MM.1S (cell line): ENCODE data around the gene ENPP3.
A peak's percentile ranks its signal among the peaks of the same experiment; 100 is the strongest.

Experiments used
- DNase-seq: peaks from one replicate; pipeline ENCODE4 v3.0.0-alpha.2; 2015
- H2AFZ ChIP-seq: fragments of 300-600 bp; sonication (generic); 2 replicates; pipeline ENCODE4 v1.6.0; 2016; ENCODE audit warnings: antibody characterized with exemption, low read length
- H3F3A ChIP-seq: fragments of 300-600 bp; sonication (generic); 2 replicates; pipeline ENCODE4 v1.6.1; 2016; ENCODE audit warnings: mild to moderate bottlenecking, antibody characterized with exemption, low read length, moderate library complexity, mixed read lengths; ENCODE audit not compliant: insufficient read depth
- H3K27ac ChIP-seq: fragments of 300-600 bp; sonication (generic); 2 replicates; pipeline ENCODE4 v1.5.1; 2016; ENCODE audit warnings: mild to moderate bottlenecking, low read length
- H3K27me3 ChIP-seq: fragments of 300-600 bp; sonication (generic); replicated peaks from 2 replicates; pipeline ENCODE4 v1.6.0; 2016; ENCODE audit warnings: low read length; ENCODE audit not compliant: insufficient read depth
- H3K36me3 ChIP-seq: fragments of 300-600 bp; sonication (generic); replicated peaks from 2 replicates; pipeline ENCODE4 v1.6.1; 2016; ENCODE audit warnings: mild to moderate bottlenecking, low read length, mixed read lengths; ENCODE audit not compliant: insufficient read depth
- H3K4me1 ChIP-seq: fragments of 300-600 bp; sonication (generic); 2 replicates; pipeline ENCODE4 v1.6.1; 2016; ENCODE audit warnings: low read length, mixed read lengths
- H3K4me2 ChIP-seq: fragments of 300-600 bp; sonication (generic); 2 replicates; pipeline ENCODE4 v1.6.0; 2016; ENCODE audit warnings: low read depth, low read length
- H3K4me3 ChIP-seq: fragments of 300-600 bp; sonication (generic); 2 replicates; pipeline ENCODE4 v1.5.1; 2016; ENCODE audit warnings: low read length, mixed read lengths
- H3K79me2 ChIP-seq: fragments of 300-600 bp; sonication (generic); 2 replicates; pipeline ENCODE4 v1.6.1; 2016; ENCODE audit warnings: mixed run types, low read length, mixed read lengths
- H3K9ac ChIP-seq: fragments of 300-600 bp; sonication (generic); 2 replicates; pipeline ENCODE4 v1.6.1; 2016; ENCODE audit warnings: low read length, mixed read lengths
- H3K9me2 ChIP-seq: fragments of 300-600 bp; sonication (generic); replicated peaks from 2 replicates; pipeline ENCODE4 v1.6.1; 2016; ENCODE audit warnings: mild to moderate bottlenecking, low read length, mixed read lengths; ENCODE audit not compliant: insufficient read depth
- H3K9me3 ChIP-seq: fragments of 300-600 bp; sonication (generic); replicated peaks from 2 replicates; pipeline ENCODE4 v1.6.1; 2016; ENCODE audit warnings: mild to moderate bottlenecking, low read length, mixed read lengths; ENCODE audit not compliant: insufficient read depth
- H4K20me1 ChIP-seq: fragments of 300-600 bp; sonication (generic); 2 replicates; pipeline ENCODE4 v1.6.1; 2016; ENCODE audit warnings: mild to moderate bottlenecking, low read length, moderate library complexity, mixed read lengths; ENCODE audit not compliant: insufficient read depth
- CTCF ChIP-seq: fragments of 300-600 bp; sonication (generic); IDR thresholded peaks from 2 replicates; pipeline ENCODE4 v1.5.1; 2016; ENCODE audit warnings: antibody characterized with exemption, low read length, mixed read lengths
- EZH2 ChIP-seq: fragments of 300-600 bp; sonication (generic); optimal IDR thresholded peaks from 2 replicates; pipeline ENCODE3; 2017; ENCODE audit warnings: low read depth, mild to moderate bottlenecking, antibody characterized with exemption, low read length, mixed read lengths
- EZH2phosphoT487 ChIP-seq: fragments of 300-600 bp; sonication (generic); IDR thresholded peaks from 2 replicates; pipeline ENCODE4 v1.6.1; 2018; ENCODE audit warnings: antibody characterized with exemption, low read length

The ENPP3 gene

DNA sequence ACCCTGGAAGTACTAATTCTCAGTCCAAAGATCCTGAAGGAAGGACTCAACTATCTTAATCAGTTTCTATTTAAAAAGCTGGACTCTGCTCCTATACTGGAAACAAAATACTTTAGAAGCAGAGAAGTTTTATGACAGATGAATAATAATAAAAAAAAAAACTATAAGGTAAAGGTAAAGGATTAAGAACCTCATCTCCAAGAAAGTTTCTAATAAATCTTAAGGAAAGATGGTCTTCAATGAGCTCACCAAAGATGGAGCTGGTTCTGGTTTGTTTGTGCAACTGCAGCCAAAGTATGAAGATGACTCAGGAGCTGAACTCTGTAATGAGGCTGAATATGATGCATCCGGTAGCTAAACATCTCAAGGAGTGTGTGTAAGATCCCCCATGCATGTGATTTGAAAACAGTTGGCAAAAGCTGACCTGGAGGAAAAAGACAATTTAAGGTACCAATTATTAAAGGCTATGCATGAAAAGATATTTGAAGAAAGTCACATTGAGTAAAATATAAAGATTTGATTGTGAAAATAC lies 34.3 kb upstream of the ENPP3 start:
- Histone ChIP-seq H3K9me2 (no peaks in the 10 kb centered on the region), H3K36me3 (peaks cover 20% of the 10 kb centered on the region), H4K20me1 (no peaks in the 10 kb centered on the region), H3K4me2 (no peak overlapping the region), H3K4me3 (no peak overlapping the region), H3K9ac (no peak overlapping the region), H3K9me3 (no peaks in the 10 kb centered on the region), H3F3A (no peaks in the 10 kb centered on the region), H3K79me2 (no peaks in the 10 kb centered on the region), H2AFZ (no peak overlapping the region), H3K4me1 (no peaks in the 10 kb centered on the region), H3K27me3 (no peaks in the 10 kb centered on the region), H3K27ac (no peak overlapping the region)
- DNase-seq: no peak
- TF ChIP-seq EZH2phosphoT487: no peak
- no peak for TF ChIP-seq CTCF
- TF ChIP-seq EZH2: no peak

DNA sequence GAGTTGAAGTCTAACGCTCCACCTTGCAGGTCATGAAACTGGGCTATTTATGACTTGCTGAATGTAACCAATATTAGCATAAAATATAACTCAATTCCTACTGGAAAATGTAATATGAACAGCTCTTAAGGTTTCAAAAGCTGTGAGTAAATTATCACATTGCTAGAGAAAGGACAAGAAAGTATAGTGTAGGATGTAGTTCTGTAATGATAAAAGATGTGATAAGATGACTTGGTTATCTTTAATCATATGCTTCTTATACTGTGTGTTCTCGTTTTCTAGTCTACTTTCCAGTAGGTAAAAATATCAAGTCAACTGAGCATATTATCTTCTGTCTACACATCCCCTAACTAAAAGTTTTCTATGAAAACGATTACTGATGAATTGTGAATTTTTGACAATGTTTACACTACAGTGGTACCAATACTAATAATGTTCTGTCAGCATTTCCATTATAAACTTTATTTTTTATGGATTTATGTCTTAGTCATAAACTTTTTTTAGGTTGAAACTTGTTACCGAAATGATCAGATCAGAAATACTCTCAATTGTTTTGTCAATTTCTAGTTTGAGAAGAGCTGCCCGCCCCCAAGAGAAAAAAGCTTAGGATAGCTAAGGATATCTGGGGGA lies 23.7 kb upstream of the ENPP3 start:
- H3K4me2 ChIP-seq: peak overlapping the region; percentile 90
- peak overlapping the region; percentile 87; the same call in 1 of the 2 replicates for H3K27ac ChIP-seq
- 0 out of 2 replicates have a peak overlapping the region, but pooled peaks have one; percentile 9 for H3K4me3 ChIP-seq
- no peaks in the 10 kb centered on the region for H3K9me2 ChIP-seq
- no peaks in the 10 kb centered on the region for H3K27me3 ChIP-seq
- peaks cover 42% of the 10 kb centered on the region for H3K4me1 ChIP-seq
- TF ChIP-seq EZH2phosphoT487: no peak
- TF ChIP-seq EZH2: no peak
- TF ChIP-seq CTCF: no peak
- no peaks in the 10 kb centered on the region for H3K79me2 ChIP-seq
- DNase-seq: no peak
- H3K9ac ChIP-seq: no peak overlapping the region
- no peaks in the 10 kb centered on the region for H3K9me3 ChIP-seq
- peaks cover 24% of the 10 kb centered on the region for H3F3A ChIP-seq
- no peaks in the 10 kb centered on the region for H4K20me1 ChIP-seq
- no peak overlapping the region for H2AFZ ChIP-seq
- 0 out of 2 replicates have a peak, but pooled peaks cover 5% of the 10 kb centered on the region for H3K36me3 ChIP-seq

GRCh38 chr6:131615275-131615674 lies 21.8 kb upstream of the ENPP3 start:
- Histone ChIP-seq H3K4me3 (no peak overlapping the region), H2AFZ (no peak overlapping the region), H3K36me3 (0 out of 2 replicates have a peak, but pooled peaks cover 5% of the 10 kb centered on the region), H3K27me3 (no peaks in the 10 kb centered on the region), H3F3A (peaks cover 24% of the 10 kb centered on the region), H3K4me2 (peak overlapping the region; percentile 48; the same call in 1 of the 2 replicates), H3K79me2 (no peaks in the 10 kb centered on the region), H3K4me1 (peaks cover 42% of the 10 kb centered on the region), H4K20me1 (no peaks in the 10 kb centered on the region), H3K9ac (no peak overlapping the region), H3K9me3 (no peaks in the 10 kb centered on the region), H3K27ac (peak overlapping the region; percentile 87; the same call in 1 of the 2 replicates), H3K9me2 (no peaks in the 10 kb centered on the region)
- peak; percentile 61 for DNase-seq
- TF ChIP-seq CTCF (no peak), EZH2 (no peak), EZH2phosphoT487 (no peak)
